CMK (cell line): ENCODE measurements around the gene TAGLN.

Experiments
- DNase-seq: peaks from one replicate; pipeline ENCODE4 v3.0.0-alpha.2; 2010; ENCODE audit warnings: low read depth

The TAGLN gene

GRCh38 chr11:117230999-117231841 is 32.0 kb downstream of the TAGLN start:
- no peak for DNase-seq

DNA sequence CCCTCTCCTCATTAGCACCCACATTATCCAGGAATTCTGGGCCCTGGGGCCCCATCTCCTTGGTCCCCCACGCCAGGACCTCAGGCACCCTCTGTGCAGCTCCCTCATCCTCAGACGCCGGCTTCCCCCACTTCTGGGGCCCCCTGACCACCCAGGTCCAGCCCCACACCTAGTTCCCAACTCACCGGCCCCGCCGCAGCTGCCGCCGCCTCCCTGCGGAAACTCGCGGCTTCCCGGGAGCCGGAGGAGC is 32.6 kb downstream of the TAGLN start, which contains the start of gene PCSK7:
TSS of gene PCSK7 (minus strand) at position 232 of the 250 bp plus-strand sequence. CDS start 2,229 bp downstream, outside the sequence.
- no peak for DNase-seq

DNA sequence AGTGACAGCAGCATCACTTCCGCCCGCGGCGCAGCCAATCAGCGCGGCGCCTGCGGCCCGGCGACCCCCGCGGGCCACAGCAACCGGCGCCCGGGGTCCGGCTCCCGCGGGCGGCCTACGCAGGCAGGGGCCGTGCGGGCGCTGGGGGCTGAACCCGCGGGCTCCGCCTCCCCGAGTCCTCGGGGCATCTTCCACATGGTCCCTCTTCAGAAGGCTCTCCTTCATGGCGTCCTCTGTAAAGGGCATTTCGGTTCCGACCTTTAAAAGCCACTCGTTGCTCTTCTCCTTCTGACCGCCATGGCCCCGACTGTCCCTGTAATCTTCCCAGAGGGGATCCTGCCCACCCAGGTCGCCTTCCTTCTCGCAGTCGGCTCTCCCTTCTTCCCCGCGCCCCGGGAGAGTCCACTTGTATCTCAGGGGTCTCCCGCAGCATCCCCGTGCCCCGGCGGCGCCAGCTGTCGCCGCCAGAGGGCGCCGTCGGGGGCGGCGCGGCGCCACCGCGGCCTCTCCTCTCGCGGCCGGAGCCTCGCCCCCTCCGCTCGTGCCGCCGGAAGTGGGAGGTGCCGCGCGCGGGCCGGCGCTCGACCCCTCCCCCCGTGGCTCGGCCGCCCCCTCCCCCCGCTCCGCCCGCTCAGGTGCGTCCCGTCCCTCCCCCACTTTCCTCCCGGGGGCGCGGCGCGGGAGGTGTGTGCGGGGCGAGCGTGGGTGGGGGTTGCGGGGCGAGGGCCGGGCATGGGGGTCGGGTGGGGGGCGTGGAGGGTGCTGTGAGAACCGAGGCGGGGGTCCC is 33.1 kb downstream of the TAGLN start, which contains the start of gene RNF214:
TSS of gene RNF214 (plus strand) at position 580 of the 787 bp plus-strand sequence. CDS start 1,602 bp downstream, outside the sequence.
- peak; percentile 60 for DNase-seq

- DNase-seq: peak; percentile 18
These were observed 33.8 kb downstream of the TAGLN start for GRCh38 chr11:117232911-117233409.

GRCh38 chr11:117238221-117238620 is 39.1 kb downstream of the TAGLN start:
- DNase-seq: no peak

GRCh38 chr11:117239295-117239694 is 40.1 kb downstream of the TAGLN start:
- no peak for DNase-seq

DNA sequence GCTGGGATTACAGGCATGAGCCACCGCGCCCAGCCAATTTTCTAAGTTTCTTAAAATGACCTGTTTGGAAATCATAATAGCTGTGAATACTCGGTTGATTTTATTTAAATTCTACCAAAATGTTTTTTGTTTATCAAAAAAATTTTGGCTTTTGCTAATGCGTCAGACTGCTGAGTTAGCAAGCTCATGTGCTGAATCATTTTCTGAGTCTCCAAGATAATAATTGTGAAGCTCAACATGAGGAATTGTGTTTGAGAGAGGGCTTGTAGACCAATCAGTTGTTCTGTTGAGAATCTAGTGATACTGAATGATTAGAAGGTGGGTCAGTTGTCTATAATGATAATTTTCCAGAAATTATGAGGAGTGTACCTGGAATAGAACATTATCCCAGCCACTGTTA is 49.2 kb downstream of the TAGLN start:
- no peak for DNase-seq

- DNase-seq: no peak
These were observed 50.4 kb downstream of the TAGLN start for GRCh38 chr11:117249571-117249970.

DNA sequence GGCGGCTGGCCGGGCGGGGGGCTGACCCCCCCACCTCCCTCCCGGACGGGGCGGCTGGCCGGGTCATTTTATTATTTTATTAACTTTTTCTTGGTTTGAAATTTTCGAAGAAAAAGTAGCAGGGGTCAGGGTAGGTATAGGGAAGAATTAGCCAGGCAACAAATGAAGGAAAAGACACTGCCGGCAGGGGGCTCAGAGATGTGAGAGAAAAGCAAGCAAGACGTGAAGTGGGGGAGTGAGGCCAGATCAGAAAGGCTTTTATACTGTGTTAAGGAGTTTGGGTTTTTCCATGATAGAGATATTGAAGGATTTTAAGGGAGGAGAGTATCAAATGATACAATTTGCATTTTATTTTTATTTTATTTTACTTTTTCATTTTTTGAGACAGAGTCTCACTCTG is 52.3 kb downstream of the TAGLN start:
- DNase-seq: no peak

DNA sequence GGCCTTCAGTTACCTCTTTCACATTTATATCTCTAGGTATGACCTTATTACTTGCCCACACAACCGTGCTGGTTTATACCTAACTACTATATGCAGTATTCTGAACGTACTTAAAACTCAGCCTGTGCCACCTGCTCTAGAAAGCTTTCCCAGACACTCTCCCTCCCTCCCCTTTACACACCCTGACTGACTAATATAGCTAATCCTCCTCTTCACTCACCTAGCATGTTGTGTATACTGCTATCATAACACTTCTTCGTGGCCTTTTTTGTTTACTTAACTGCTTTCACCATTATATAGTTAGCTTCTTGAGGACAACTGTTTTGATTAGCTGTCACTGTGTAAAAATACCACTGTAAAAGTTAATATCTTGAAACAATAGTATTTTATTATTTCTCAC is 56.8 kb downstream of the TAGLN start:
- DNase-seq: no peak

DNA sequence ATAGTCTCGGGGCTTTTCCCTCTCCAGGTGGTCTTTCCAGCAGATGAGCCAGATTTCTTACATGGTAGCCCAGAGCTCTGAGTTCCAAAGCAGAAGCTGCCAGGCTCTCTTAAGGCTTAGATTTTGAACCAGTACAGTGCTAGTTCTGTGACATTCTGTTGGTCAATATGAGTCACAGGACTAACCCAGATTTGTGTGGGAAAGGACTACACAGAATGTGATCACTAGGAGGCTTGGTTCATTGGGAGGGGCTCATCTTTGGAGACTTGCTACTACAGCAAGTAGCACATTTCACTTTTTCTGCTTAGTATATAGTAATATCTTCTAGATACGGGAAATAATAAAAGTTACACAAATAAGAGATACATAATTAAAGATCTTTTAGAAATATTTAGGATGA is 57.4 kb downstream of the TAGLN start:
- no peak for DNase-seq
